Large intestine (tissue), 3 donors: ENCODE data around the gene GAB2. TPM values are rescaled to one million over a fixed set of nuclear protein-coding genes. Genes with fewer than 3 reads are reported as not detected.
"Not testable (repeated sequence)": the region's sequence is repeated elsewhere in the genome, so short reads cannot be mapped to it uniquely, and the experiment has no call there.

Experiments used
- DNase-seq, 2 donors: peaks; one replicate each; pipeline versions ENCODE4 v3.0.0 to v3.0.0-alpha.2; 2013
- H3K27ac ChIP-seq: one replicate; pipeline ENCODE4 v1.5.1; 2013; ENCODE audit warnings: low read length
- H3K27me3 ChIP-seq: 2 replicates; pipeline ENCODE4 v1.6.1; 2013; ENCODE audit warnings: low read length; ENCODE audit not compliant: control insufficient read depth, insufficient read depth
- H3K36me3 ChIP-seq: 2 replicates; pipeline ENCODE4 v1.6.1; 2013; ENCODE audit warnings: low read length; ENCODE audit not compliant: control insufficient read depth, insufficient read depth
- H3K4me1 ChIP-seq: one replicate; pipeline ENCODE4 v1.6.1; 2013; ENCODE audit warnings: low read length; ENCODE audit not compliant: control insufficient read depth, insufficient read depth
- H3K4me3 ChIP-seq: one replicate; pipeline ENCODE4 v1.5.1; 2013; ENCODE audit warnings: low read length
- H3K9me3 ChIP-seq: one replicate; pipeline ENCODE4 v1.6.1; 2013; ENCODE audit warnings: mild to moderate bottlenecking, low read depth, low read length, moderate library complexity; ENCODE audit not compliant: control insufficient read depth
- WGBS: methylation state at CpG from one replicate; pipeline ENCODE4 v1.1.5; 2013; ENCODE audit warnings: low lambda C conversion rate; ENCODE audit not compliant: insufficient coverage; 5-methylcytosine and 5-hydroxymethylcytosine counted together
- polyA plus RNA-seq: library from polyadenylated mRNA; unstranded; fragments of 120-200 nt; gene quantifications from one replicate; pipeline ENCODE4 v1.2.1, GENCODE V29; 2013

The GAB2 gene
- polyA plus RNA-seq, 1 donor, result 10.7 TPM

DNA sequence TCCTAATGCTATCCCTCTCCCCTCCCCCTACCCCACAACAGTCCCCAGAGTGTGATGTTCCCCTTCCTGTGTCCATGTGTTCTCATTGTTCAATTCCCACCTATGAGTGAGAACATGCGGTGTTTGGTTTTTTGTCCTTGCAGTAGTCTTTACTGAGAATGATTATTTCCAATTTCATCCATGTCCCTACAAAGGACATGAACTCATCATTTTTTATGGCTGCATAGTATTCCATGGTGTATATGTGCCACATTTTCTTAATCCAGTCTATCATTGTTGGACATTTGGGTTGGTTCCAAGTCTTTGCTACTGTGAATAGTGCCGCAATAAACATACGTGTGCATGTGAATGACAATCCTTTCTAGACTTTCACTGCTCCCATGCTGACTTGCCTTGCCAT lies 241.8 kb downstream of the GAB2 start:
- no CpG with 5 or more reads among the region's 3 CpGs for WGBS
- H3K27me3 ChIP-seq, H3K9me3 ChIP-seq, H3K4me1 ChIP-seq, H3K27ac ChIP-seq, DNase-seq, H3K4me3 ChIP-seq: not testable (repeated sequence)
- peaks cover 25% of the 10 kb centered on the region for H3K36me3 ChIP-seq

- H3K27ac ChIP-seq, result no peak overlapping the region
- peaks cover 24% of the 10 kb centered on the region for H3K36me3 ChIP-seq
- DNase-seq, result no peak
- H3K4me3 ChIP-seq, result no peak overlapping the region
- no CpG with 5 or more reads among the region's 6 CpGs for WGBS
- H3K4me1 ChIP-seq, result no peaks in the 10 kb centered on the region
- H3K27me3 ChIP-seq, result no peaks in the 10 kb centered on the region
- no peaks in the 10 kb centered on the region for H3K9me3 ChIP-seq
These were observed 245.7 kb downstream of the GAB2 start for GRCh38 chr11:78171951-78172350.

- no peaks in the 10 kb centered on the region for H3K4me1 ChIP-seq
- no CpG with 5 or more reads among the region's 7 CpGs for WGBS
- H3K27ac ChIP-seq, result no peak overlapping the region
- no peaks in the 10 kb centered on the region for H3K27me3 ChIP-seq
- no peak overlapping the region for H3K4me3 ChIP-seq
- no peaks in the 10 kb centered on the region for H3K9me3 ChIP-seq
- peaks cover 23% of the 10 kb centered on the region for H3K36me3 ChIP-seq
- DNase-seq, result no peak
These were observed 246.6 kb downstream of the GAB2 start for GRCh38 chr11:78170874-78171549.

GRCh38 chr11:78170413-78170812 lies 247.2 kb downstream of the GAB2 start:
- no peaks in the 10 kb centered on the region for H3K27me3 ChIP-seq
- H3K36me3 ChIP-seq, result peaks cover 23% of the 10 kb centered on the region
- H3K4me3 ChIP-seq, result no peak overlapping the region
- no peaks in the 10 kb centered on the region for H3K4me1 ChIP-seq
- H3K27ac ChIP-seq, result no peak overlapping the region
- DNase-seq, result no peak
- H3K9me3 ChIP-seq, result no peaks in the 10 kb centered on the region
- no CpG with 5 or more reads among the region's 11 CpGs for WGBS

DNA sequence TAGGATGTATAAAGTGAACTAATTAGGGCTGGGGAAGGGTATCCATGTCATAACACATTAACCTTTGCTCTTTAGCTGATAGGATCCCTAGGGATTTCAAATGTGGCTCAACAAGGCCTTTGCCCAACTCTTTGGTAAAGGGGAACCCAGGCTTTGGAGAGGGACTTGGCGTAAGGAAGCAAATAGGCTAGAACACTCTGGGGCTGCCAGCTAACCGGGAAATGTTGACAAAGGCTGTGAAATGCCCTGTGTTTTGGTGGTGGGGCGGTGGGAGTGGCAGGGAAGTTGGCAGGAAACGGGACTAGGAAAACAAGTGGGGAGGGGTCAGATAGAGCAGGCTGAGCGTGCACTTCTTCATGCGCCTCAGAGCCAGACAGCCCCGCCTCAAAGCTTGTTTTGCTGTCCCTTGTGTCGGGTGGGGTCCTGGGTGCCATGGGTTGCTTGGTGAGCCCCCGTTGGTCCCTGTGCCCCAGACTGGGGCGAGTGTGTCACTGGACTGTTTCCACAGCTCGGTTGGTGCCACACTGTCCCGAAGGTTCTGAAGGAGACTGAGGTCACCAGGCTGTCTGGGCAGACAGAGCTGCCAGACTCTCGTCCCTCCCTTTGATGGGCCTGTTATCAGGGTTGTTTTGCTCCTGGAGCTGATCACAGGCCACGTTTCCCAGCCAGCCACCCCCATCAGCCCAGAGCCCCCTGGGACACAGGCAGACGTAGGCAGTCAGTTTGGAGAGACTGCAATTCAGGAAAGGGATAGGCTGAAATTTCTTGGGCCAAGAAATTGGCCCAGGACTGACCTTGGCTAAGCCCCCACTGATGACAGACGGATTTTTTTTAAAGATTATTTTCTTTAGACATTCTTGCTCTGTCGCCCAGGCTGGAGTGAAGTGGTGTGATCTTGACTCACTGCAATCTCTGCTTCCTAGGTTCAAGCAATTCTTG lies 248.8 kb downstream of the GAB2 start:
- Histone ChIP-seq H3K4me1 (no peaks in the 10 kb centered on the region), H3K27me3 (no peaks in the 10 kb centered on the region), H3K27ac (no peak overlapping the region), H3K36me3 (peaks cover 17% of the 10 kb centered on the region), H3K9me3 (peaks cover 4% of the 10 kb centered on the region), H3K4me3 (no peak overlapping the region)
- no CpG with 5 or more reads among the region's 17 CpGs for WGBS
- peak in 1 of 2 donors; percentile 27 for DNase-seq

DNA sequence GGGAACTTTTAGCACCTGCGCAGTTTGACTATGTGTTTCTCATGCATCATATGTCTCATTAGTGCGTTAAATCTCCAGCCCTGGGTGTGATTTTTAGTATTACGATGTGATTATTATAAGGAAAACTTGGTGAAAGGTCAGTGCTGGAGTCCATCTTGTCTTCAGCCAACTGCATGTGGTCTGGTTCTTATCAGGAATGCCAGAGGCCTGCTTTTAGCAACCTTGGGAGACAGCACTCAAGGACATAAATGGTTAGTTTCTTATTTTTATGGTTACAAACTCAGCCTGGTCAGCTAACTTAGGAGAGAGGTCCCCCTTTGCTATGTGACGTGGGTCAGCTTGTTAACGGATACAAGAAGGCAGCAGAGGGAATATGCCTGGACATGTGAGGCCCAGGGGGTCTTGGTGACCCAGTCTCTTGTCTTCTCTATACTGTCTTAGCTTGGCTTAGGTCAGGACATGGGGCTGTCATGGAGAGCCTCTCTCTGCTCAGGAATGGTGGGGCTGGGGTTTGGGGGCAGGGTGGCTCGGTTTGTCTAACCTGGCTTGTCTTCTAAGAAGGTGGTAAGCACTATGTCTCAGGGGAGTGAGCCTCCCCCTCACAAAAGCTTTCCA lies 250.7 kb downstream of the GAB2 start:
- Histone ChIP-seq H3K4me3 (no peak overlapping the region), H3K27ac (no peak overlapping the region), H3K27me3 (no peaks in the 10 kb centered on the region), H3K9me3 (peaks cover 4% of the 10 kb centered on the region), H3K4me1 (no peaks in the 10 kb centered on the region), H3K36me3 (peaks cover 5% of the 10 kb centered on the region)
- WGBS, result no CpG with 5 or more reads among the region's 6 CpGs
- DNase-seq, result no peak

Other genes with a start within 250 kb of the GAB2 start
- gene KCTD21, start 229.2 kb downstream of the GAB2 start, polyA plus RNA-seq, result 5.2 TPM
- 2.9 TPM for gene USP35, start 228.9 kb downstream of the GAB2 start, polyA plus RNA-seq
- 15.4 TPM for gene NARS2, start 157.0 kb upstream of the GAB2 start, polyA plus RNA-seq